Activated CD4-positive, CD25-positive, alpha-beta regulatory T cell treated with anti-CD3 and anti-CD28 coated beads, Interleukin-2, amount 50 U/mL, for 24 hours (primary cell): Measurements from ENCODE around the gene EXOC4.

Experiments used
- ATAC-seq, 2 donors: fragments of 150-1000 bp; cut with Tn5 transposase; one replicate each; pipeline ENCODE4 v1.10.0; 2021; ENCODE audit warnings: mild to moderate bottlenecking in 1 of 2, moderate library complexity in 1 of 2

Gene EXOC4

DNA sequence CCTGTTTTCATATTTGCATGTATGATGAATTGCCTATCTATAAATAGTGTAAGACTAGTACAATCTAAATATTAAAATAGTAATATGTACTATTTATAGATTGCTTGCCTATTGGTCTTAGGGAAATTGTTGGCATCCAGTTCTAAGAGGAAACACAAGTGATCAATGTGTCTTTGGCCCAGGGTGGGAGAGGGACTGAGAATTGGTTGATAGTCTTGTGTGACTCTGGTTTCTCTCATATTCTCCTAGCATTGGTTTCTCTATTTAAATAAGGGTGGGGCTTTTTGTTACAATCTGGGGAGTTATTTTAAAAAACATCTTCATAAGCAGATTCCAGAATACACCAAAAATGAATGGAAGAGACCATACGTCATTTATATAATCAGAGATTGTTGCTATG lies 250.1 kb downstream of the EXOC4 start:
- no peak for ATAC-seq

DNA sequence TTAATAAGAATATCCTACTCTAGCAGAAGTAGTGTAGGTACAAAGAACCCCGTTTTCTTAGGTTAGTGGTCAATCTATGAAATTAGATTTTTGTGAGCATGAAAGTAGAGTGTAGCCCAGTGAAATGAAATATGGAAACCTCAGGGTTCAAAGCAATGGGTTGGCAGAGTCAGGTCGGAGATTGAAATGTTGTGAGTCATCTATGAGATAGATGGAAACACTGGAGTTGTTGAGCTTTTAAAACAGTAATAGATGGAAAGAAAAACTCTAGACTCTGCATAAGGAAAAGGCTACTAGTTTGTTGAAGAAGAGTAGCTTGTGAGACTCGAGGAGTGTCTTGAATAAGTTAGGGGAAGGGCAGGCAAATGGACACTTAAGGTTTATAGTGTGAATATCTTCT lies 251.9 kb downstream of the EXOC4 start:
- ATAC-seq = no peak

DNA sequence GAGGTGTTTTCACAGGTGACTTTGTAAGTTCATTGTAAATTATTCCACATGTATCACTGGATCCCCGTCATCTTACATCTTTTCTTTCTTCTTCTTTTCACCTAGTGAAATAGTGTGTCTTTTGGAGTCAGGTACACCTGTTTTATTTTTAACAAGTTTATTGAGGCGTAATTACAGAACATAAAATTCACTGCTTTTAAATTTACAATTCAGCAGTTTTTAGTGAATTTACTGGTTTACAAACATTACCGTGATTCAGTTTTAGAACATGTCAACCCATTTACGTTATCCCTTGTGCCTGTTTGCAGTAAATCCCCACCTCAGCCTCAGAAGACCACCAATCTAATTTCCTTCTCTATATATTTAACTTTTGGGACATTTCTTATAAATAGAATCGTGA lies 256.9 kb downstream of the EXOC4 start:
- no peak for ATAC-seq

DNA sequence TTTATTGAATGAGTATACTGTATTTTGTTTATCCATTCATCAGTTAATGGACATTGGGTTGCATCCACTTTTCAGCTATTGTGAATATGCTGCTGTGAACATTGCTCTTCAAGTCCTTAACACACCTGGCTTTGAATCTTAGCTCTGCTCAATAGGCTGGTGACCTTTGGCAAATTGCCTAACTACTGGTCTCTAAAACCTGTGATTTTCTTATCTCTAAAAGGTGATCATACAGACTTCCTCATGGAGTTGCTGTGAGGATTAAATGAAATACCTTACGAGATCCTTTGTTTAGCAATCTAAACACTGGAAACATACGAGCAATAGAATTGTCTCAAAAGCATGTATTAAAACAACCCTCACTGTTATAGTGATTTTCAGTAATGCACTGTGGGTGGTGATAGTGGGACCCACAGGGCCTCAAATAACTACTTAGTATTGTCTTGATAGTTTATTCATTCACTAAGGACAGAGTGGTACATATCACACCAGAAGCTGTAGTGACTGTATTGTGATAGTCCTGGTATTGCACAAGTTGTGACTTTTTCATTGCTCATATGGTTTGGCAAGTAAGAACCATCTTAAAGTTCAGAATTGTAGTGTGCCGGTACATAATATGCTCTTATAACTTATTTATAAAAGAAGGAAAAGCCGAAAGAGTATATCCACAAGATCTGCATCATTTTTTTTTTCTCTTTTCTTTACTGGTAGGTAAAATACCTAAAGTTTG lies 257.6 kb downstream of the EXOC4 start:
- ATAC-seq = no peak

DNA sequence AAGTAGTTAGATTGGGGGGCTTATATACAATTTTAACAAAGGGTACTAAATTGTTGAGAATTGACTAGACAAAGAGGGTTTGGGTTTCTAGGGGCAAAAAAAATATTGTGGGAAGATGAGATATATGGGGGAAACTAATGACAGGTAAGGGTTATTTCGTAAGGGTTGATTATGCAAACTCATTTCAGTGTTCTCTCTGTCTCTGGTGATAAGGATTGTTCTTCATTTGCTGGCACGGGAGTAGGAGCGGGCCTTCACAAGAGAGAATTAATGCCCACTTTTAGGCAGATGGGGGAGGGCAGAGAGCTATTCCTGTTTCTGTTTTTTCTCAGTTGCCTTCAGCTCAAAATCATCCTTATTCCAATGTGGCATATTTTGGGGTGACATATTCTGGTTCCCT lies 258.4 kb downstream of the EXOC4 start:
- no peak for ATAC-seq

DNA sequence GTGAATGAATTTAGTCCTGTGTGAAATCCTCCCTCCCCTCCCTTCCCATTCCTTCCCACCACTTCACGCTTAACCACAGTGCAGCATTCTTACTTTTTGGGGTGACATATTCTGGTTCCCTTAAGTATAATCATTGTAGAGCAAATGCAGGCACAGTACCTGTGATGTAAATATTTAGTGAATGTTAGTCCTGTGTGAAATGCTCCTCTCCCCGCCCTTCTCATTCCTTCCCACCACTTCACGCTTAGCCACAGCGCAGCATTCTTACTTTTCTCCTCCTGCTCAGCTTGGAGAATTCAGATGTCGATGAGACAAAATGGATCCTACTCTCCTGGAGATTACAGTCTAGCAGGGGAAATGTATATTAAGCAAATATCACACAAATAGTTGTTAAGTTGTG lies 258.8 kb downstream of the EXOC4 start:
- no peak for ATAC-seq

DNA sequence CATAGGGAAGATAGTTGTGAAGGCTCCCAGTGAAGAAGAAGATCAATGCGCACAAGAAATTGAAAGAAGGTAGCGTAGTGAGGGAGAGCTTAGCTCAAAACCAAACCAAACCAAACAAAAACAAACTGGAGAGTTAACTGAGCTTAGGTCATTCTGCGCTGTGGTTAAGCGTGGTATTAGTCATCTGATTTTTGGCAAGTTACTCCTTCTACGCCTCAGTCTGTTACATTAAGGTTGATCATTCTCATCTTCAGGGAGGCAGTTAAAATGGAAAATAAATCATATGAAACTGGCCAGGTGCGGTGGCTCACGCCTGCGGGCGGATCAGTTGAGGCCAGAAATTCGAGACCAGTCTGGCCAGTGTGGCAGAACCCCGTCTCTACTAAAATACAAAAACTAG lies 259.7 kb downstream of the EXOC4 start:
- no peak for ATAC-seq

DNA sequence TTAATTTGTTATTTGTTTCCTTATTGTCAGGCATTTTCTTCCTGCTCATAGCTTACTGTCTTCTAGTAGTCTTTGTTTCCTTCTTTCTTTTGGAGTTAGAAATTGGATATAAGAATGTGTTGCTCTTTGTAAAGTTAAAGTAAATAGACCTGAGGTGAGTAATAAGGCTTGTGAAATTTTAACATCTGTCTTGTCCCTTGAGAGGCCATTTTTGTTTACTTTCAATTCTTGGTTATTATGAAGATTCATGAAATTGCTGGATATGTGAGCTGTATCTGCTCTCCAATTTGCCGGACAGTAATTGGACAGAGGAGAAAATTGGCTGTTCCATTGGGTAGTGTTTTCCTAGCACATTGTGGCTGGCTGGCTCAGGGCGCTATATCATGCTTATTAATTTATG lies 260.7 kb downstream of the EXOC4 start:
- ATAC-seq = no peak

DNA sequence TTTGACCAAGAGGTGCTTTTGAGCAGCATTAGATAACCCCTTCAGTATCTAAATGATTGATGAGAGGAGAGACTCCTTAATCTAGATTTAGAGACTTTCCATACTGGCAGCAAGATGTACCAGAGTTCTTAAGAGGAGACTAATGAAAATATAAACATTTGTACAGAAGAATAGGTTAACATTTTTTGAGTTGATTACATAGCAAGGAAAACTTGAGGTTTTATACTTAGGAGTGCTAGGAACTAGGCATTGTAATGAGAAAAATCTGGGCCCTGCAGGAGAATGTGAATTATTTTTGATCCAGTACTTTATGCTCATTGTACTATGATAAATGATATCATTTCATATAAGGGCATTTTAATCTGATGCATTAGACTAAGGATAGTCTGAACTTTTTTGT lies 261.7 kb downstream of the EXOC4 start:
- ATAC-seq = no peak

DNA sequence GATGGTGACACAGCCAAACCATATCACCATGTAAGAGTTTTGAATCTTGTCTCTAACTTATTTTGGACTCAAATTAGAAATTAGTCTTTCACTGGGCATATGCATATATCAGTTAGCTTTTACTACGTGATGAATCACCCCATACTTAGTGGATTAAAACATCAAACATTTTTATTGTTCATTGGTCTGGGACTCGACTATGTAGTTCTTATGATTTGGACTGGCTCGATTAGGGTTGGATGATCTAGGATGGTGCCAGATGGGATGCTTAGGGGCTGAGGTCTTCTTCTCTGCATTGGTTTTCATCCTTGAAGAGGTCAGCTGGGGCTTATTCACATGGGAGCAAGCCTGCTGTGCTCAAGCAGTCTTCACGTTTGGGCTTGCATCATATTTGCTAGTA lies 264.9 kb downstream of the EXOC4 start:
- ATAC-seq = no peak

DNA sequence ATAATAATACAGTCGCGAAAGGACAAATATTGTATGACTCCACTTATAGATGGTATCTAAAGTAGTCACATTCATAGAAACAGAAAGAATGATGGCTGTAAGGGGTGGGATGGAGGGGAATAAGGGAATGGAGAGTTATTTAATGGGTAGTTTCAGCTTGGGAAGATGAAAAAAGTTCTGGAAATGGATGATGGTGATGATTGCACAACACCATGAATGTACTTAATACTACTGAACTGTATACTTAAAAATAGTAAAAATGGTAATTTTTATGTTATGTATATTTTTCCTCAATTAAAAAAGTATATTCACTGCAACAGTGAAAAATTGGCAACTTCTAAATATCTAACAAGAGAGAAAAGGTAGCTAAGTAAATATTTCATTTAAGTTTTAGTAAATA lies 265.8 kb downstream of the EXOC4 start:
- ATAC-seq = no peak

DNA sequence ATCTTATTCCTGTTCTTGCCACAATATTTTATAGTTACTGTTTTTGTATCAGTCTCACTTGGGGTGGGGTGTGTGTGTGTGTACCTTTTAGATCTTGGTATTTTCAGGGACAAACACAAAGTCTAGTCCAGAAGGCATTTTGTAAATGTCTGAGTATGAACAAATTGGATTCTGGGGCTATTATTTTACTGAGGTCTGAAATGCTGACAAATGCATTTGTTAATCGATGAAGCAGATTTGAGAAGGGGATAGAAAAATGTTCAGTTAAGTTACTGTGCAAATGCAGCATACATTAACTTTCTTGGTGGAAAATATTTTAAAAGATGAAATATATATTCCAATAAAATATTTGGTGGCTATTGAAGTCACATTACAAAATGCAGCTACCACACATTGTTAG lies 267.4 kb downstream of the EXOC4 start:
- ATAC-seq = no peak

DNA sequence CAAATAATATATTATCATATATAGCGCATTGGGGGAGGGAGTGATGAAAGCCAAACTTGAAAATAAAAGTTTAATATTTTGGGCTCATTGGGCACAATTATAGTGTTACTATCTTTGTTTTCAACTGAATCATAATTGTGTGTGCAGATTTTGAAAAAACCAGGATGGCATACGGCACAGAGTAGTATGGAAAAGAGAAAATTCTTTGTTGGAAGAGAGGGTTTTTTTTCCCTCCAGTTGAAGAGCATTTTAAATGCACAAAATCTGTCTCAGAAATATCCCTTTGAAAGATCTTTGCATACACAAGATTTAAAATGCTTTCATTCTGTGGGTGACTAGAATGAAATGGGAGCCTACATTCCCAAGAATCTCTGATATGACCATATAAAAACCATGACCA lies 269.6 kb downstream of the EXOC4 start:
- ATAC-seq = no peak

DNA sequence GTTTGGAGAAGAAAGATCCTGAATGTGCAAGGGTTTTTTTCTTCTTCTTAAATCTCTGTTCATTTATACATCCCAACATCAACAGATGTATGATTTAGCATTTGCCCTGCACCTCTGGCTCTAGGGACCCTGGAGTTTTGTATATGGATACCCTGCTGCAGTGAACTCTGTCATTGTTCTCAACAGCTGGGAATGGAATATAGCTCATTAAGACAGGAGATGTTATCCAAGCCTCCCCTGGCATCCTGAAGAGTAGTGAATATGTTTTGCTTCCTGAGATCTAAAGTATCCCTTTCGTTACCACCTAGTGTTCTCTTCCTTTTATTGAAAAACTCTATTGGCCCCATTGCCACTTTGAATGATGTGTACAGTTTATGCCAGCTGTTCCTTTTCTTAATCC lies 275.9 kb downstream of the EXOC4 start:
- no peak for ATAC-seq

DNA sequence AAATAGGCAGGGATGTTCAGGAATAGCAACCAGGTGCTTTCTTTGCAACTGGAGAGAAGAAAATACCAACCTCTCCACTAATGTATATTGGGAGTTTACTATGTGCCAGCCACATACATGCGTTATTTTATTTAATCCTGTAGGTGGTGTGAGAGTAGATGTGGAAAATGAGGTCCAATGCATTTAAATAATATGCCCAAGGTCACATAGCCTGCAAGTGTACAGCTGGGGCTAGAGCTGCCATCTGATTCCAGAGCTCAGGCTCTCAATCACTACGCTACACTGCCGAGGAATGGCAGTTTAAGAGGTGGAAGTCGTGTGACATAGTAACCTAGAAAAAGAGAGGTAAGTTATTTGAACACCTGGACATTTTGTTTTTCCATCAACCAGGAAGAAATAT lies 277.0 kb downstream of the EXOC4 start:
- ATAC-seq = no peak

DNA sequence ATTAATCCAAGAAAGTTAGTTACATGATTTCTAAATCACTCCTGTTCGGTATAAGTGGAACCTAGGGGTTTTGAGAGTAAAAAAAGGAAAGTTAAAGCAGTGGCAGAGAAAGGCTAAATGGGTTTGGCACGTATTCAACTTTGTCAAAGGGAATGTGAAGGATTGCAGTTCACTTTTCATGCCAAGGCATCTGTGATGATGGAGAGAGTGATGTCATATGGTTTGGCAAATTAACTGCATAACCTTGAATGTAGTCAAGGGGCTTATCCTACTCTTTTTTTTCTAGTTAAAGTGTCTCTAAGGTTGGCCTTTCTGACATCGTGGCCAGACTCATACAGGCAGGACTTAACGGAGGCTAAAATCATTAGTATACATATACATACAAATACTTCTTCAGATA lies 277.8 kb downstream of the EXOC4 start:
- ATAC-seq = no peak

DNA sequence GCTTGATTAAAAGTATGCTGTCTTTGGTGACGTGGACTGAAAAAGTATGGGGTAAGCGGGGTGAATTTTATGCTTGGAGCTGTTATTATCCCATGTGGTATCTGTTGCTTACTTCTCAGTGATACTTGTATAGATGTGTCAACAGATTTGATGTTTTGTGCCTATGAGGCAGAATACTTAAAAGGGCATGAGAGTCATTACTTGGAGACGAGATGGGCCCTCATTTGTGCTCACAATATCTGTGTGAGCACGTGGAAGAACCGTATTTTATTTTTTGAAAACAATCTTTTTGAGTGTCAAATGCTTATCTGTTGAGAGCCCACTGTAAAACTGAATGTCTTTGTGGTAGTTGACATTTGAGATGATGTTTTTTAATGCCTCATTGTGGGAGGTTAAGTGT lies 281.9 kb downstream of the EXOC4 start:
- ATAC-seq = no peak

DNA sequence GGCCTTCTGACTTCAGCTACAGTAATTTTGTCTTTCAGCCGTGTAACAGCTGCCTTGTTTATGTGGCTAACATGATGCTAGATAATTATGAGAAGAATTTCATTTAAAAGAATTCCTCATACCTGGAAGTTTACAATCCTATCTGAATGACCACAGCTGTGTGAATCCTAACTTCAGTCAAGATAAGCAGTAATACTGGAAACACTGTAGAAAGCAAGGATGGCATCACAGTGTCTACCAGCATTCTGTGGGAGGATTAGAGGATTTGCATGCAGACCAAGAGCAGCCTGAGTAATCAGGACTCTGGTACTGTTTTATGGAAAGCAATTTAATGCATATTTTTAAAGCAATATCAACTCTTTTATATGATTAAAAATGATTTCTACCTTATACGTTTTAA lies 282.4 kb downstream of the EXOC4 start:
- no peak for ATAC-seq

DNA sequence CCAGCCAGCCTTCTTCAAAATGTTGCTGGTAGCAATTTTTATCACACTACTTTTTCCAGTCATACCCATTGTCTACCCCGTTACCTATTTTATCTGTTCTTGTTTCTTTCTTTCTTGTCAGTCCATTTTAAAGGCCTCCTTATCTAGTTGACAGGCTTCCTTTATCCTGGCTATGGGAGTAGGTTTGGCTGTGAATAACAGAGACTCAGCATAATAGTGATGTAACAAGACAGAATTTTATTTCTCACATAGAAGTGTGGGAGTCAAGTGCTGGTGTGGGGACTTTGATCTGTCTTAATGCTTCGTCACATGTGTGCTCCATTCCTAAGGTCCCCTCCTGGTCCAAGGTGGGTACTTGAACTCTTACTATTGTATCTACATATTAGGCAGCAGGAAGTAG lies 283.6 kb downstream of the EXOC4 start:
- ATAC-seq = no peak

DNA sequence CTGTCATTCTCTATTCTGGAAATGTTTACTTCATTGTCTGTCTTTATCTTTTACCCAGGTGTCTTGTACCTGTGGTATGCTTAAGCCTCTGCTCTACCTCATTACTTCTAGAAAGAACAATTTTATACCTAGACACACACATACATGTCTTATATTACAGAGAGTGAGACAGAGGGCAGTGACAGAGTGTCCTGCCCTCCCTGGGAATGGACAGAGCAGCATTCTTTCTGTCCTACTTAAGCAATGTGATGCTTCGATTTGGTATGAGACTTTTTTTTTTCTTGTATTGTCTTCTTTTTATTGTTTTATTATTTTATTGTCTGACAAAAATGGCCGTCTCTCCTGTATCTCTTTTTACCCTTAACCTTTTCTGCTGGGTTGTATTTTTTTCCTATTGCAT lies 286.1 kb downstream of the EXOC4 start:
- ATAC-seq = no peak

DNA sequence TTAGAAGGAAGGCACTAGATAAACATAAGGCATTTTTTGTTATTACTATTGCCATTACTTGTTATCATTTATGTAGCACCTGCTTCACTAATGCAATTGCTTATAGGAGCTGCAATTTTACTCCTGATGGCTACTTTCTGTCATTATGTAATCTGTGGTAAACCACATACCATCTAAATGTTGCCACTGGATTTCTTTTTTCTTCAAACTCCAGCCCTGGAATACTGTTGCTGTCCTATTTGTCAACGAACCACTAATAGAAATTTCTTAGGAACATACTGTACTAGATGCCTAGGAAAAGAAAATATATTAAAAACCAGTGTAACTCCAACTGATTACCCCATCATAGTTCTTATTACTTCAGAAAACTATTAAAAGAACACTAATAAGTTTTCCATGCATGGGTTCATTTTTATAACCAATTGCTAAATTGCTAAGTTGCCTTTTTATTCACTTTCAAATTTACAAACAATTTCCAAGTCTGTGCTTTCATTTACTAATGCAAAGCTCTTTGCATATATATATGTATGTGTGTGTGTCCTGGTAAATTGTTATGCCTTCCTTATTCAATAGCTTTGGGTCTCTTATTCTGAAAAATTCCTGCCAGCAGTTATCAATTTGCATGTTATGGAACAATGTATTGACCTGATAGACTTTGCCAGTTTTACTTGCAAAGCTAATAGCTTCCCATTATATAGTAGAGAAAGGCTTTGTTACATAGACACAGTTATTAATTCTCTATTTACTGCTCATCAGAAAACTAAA lies 287.4 kb downstream of the EXOC4 start:
- ATAC-seq = no peak

DNA sequence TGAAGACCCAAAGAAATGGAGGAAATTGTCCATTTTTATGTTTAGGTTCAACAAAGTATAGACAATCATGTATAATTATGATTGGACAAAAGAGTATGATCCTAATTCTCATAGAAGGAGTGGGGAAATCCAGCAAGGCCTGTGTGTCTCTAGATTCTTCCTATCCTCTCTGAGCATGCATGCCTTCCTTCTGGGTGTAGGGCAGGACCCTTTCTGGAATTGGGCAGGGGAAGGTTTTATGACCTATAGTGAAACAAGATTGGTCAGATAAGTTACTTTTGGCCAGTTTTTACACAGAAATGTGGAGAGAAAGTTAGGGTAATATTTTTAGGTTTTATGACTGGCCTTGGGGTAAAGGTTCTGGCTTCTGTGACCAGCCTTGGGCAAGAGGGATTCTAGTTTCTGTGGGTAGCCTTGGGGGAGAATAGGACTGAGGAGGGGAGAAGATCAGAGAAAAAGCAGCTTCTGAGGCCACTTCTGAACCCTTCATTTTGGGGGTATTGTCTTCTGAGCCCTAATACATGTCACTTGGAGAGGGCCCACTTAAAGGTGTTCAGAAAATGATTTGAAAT lies 289.4 kb downstream of the EXOC4 start:
- ATAC-seq = no peak

DNA sequence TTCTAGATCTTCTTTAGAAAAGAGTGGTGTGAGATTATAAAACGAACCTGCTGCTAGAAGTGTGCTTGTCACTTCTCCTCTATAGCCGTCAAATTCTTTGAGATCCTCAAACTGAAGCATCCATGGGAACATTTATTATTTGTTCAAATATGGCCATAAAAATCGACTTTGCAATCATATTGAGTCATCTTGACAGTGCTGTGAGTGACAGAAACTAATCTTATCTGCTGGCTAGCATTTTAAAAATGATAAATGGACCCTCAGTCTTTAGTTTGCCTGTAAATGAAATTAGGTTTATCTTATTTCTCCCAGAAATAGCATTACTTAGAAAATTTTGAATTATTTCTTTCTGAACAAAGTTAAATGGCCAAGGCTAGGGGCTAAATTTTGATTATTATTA lies 290.8 kb downstream of the EXOC4 start:
- no peak for ATAC-seq

DNA sequence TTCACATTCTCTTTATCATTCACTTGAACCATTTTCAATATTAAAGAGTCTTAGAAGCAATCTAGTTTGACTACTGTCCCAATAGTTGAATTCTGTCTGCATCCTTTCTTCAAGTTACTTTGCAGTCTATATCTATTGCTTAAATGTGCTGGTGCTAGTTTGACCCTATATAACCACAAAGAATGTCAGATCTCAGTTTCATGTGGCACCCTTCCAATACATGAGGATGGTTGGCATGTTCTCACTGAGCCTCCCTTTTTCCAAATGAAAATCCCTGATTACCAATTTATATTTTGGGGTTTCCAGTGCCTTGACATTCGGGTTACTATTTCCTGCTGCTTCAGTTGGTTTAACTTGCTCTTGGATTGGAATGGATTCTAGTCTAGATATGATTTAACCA lies 292.7 kb downstream of the EXOC4 start:
- ATAC-seq = no peak
